ENCODE measurements around the gene ARFGEF3.

Gene ARFGEF3

DNA sequence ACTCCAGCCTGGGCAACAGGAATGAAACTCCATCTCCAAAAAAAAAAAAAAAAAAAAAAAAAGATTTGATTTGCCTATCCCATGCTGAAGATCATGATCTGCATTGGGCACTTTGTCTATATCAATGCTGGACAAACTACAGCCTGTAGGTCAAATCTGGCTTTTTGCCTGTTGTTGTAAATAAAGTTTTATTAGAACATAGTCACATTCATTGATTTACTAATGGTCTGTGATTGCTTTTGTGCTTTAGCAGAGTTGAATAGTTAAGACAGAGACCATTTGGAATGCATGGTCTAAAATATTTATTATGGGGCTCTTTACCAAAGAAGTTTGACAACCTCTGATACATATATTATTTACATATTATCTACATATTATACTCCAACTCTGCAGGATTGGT lies 42.6 kb downstream of the ARFGEF3 start:
- no peaks in the 10 kb centered on the region for H3K9me3 ChIP-seq (ENCODE audit: insufficient read depth, low read length)
- no peak overlapping the region for H3K4me2 ChIP-seq (ENCODE audit: low read length)
- no peaks in the 10 kb centered on the region for H3K4me1 ChIP-seq (ENCODE audit: low read length)
- H3K27ac ChIP-seq (ENCODE audit: low read length) = no peak overlapping the region
- no peak overlapping the region for H3K9ac ChIP-seq (ENCODE audit: low read length)
- no peak overlapping the region for H3K4me3 ChIP-seq (ENCODE audit: low read length)
- no peaks in the 10 kb centered on the region for H3K36me3 ChIP-seq (replicated peaks; ENCODE audit: low read depth, low read length)
- no peaks in the 10 kb centered on the region; the same call in none of the 2 replicates for H3K27me3 ChIP-seq (ENCODE audit: low read depth, low read length)
- no peak overlapping the region for H2AFZ ChIP-seq (ENCODE audit: low read depth, low read length)
- no peaks in the 10 kb centered on the region for H3K79me2 ChIP-seq (ENCODE audit: low read length)
- TF ChIP-seq, protein P1, sequence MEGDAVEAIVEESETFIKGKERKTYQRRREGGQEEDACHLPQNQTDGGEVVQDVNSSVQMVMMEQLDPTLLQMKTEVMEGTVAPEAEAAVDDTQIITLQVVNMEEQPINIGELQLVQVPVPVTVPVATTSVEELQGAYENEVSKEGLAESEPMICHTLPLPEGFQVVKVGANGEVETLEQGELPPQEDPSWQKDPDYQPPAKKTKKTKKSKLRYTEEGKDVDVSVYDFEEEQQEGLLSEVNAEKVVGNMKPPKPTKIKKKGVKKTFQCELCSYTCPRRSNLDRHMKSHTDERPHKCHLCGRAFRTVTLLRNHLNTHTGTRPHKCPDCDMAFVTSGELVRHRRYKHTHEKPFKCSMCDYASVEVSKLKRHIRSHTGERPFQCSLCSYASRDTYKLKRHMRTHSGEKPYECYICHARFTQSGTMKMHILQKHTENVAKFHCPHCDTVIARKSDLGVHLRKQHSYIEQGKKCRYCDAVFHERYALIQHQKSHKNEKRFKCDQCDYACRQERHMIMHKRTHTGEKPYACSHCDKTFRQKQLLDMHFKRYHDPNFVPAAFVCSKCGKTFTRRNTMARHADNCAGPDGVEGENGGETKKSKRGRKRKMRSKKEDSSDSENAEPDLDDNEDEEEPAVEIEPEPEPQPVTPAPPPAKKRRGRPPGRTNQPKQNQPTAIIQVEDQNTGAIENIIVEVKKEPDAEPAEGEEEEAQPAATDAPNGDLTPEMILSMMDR (IDR thresholded peaks at IDR 0.05; ENCODE audit: low read depth, low read length) = no peak
- TF ChIP-seq EZH2phosphoT487 (IDR thresholded peaks at IDR 0.05; ENCODE audit: low read depth) = no peak
- H4K20me1 ChIP-seq (ENCODE audit: insufficient read depth, low read length) = no peaks in the 10 kb centered on the region

GRCh38 chr6:138204792-138205384 lies 43.1 kb downstream of the ARFGEF3 start:
- no peaks in the 10 kb centered on the region for H3K79me2 ChIP-seq (ENCODE audit: low read length)
- H3K36me3 ChIP-seq (replicated peaks; ENCODE audit: low read depth, low read length) = no peaks in the 10 kb centered on the region
- no peaks in the 10 kb centered on the region for H3K4me1 ChIP-seq (ENCODE audit: low read length)
- no peak overlapping the region for H3K4me3 ChIP-seq (ENCODE audit: low read length)
- no peak overlapping the region for H3K4me2 ChIP-seq (ENCODE audit: low read length)
- no peak overlapping the region for H3K27ac ChIP-seq (ENCODE audit: low read length)
- no peak overlapping the region for H2AFZ ChIP-seq (ENCODE audit: low read depth, low read length)
- no peak for TF ChIP-seq EZH2phosphoT487 (IDR thresholded peaks at IDR 0.05; ENCODE audit: low read depth)
- TF ChIP-seq, protein P1 (IDR thresholded peaks at IDR 0.05; ENCODE audit: low read depth, low read length) = no peak
- no peaks in the 10 kb centered on the region; the same call in none of the 2 replicates for H3K27me3 ChIP-seq (ENCODE audit: low read depth, low read length)
- H4K20me1 ChIP-seq (ENCODE audit: insufficient read depth, low read length) = no peaks in the 10 kb centered on the region
- no peak overlapping the region for H3K9ac ChIP-seq (ENCODE audit: low read length)
- no peaks in the 10 kb centered on the region for H3K9me3 ChIP-seq (ENCODE audit: insufficient read depth, low read length)

GRCh38 chr6:138205437-138206094 lies 43.8 kb downstream of the ARFGEF3 start:
- Histone ChIP-seq H3K9ac (ENCODE audit: low read length) (no peak overlapping the region), H4K20me1 (ENCODE audit: insufficient read depth, low read length) (no peaks in the 10 kb centered on the region), H3K4me3 (ENCODE audit: low read length) (no peak overlapping the region), H3K27ac (ENCODE audit: low read length) (no peak overlapping the region), H3K36me3 (replicated peaks; ENCODE audit: low read depth, low read length) (no peaks in the 10 kb centered on the region), H3K27me3 (ENCODE audit: low read depth, low read length) (no peaks in the 10 kb centered on the region; the same call in none of the 2 replicates), H3K4me1 (ENCODE audit: low read length) (no peaks in the 10 kb centered on the region), H3K9me3 (ENCODE audit: insufficient read depth, low read length) (no peaks in the 10 kb centered on the region), H2AFZ (ENCODE audit: low read depth, low read length) (no peak overlapping the region), H3K4me2 (ENCODE audit: low read length) (no peak overlapping the region), H3K79me2 (ENCODE audit: low read length) (no peaks in the 10 kb centered on the region)
- TF ChIP-seq EZH2phosphoT487 (IDR thresholded peaks at IDR 0.05; ENCODE audit: low read depth) = no peak
- TF ChIP-seq, protein P1 (IDR thresholded peaks at IDR 0.05; ENCODE audit: low read depth, low read length) = no peak

DNA sequence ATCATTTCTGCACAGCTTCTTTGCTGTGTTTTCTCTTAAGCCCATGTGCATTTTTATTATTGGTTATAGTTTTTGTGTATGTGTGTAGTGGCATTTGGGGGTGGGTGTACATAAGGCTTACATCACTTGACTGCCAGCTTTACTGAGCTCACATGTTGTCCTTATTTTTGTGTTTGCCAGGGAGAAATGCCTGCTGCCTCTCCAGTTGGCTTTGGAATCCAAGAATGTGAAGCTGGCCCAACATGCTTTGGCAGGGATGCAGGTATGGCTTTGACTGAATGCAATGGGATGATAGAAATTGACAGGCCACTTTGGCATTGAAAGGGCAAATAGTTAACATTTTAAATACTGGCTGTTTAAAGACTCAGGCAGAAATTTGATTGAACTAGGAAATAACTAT lies 45.1 kb downstream of the ARFGEF3 start:
- H2AFZ ChIP-seq (ENCODE audit: low read depth, low read length) = no peak overlapping the region

More for the DNA sequence above, 45.1 kb downstream of the ARFGEF3 start:
- no peaks in the 10 kb centered on the region for H3K36me3 ChIP-seq (replicated peaks; ENCODE audit: low read depth, low read length)
- H3K27ac ChIP-seq (ENCODE audit: low read length) = no peak overlapping the region
- no peak overlapping the region for H3K4me3 ChIP-seq (ENCODE audit: low read length)
- H3K9me3 ChIP-seq (ENCODE audit: insufficient read depth, low read length) = no peaks in the 10 kb centered on the region
- H3K4me1 ChIP-seq (ENCODE audit: low read length) = no peaks in the 10 kb centered on the region
- H3K79me2 ChIP-seq (ENCODE audit: low read length) = no peaks in the 10 kb centered on the region
- no peak overlapping the region for H3K4me2 ChIP-seq (ENCODE audit: low read length)
- H3K27me3 ChIP-seq (ENCODE audit: low read depth, low read length) = no peaks in the 10 kb centered on the region; the same call in none of the 2 replicates
- H4K20me1 ChIP-seq (ENCODE audit: insufficient read depth, low read length) = no peaks in the 10 kb centered on the region
- H3K9ac ChIP-seq (ENCODE audit: low read length) = no peak overlapping the region
- TF ChIP-seq, protein P1 (IDR thresholded peaks at IDR 0.05; ENCODE audit: low read depth, low read length) = no peak
- no peak for TF ChIP-seq EZH2phosphoT487 (IDR thresholded peaks at IDR 0.05; ENCODE audit: low read depth)
